HG03460 (cell line): ENCODE results near the gene UNC5CL.

Experiments
- ATAC-seq: cut with Tn5 transposase; IDR thresholded peaks from one replicate; pipeline ENCODE4 v1.9.1; 2021; ENCODE audit not compliant: unreplicated experiment

The UNC5CL gene

GRCh38 chr6:41063884-41064285 lies 24.9 kb upstream of the UNC5CL start:
- ATAC-seq = no peak

- ATAC-seq = no peak
Measured at GRCh38 chr6:41062056-41062455, 23.0 kb upstream of the UNC5CL start.

- no peak for ATAC-seq
Measured at GRCh38 chr6:41061196-41061726, 22.2 kb upstream of the UNC5CL start.

- no peak for ATAC-seq
Measured at GRCh38 chr6:41059556-41059955, 20.5 kb upstream of the UNC5CL start.

GRCh38 chr6:41058783-41059181 lies 19.8 kb upstream of the UNC5CL start:
- ATAC-seq = no peak

GRCh38 chr6:41056768-41057490 lies 17.9 kb upstream of the UNC5CL start:
- ATAC-seq = no peak

- no peak for ATAC-seq
Measured at GRCh38 chr6:41055149-41055548, 16.1 kb upstream of the UNC5CL start.

GRCh38 chr6:41054511-41054910 lies 15.5 kb upstream of the UNC5CL start:
- ATAC-seq = no peak

GRCh38 chr6:41053041-41053440 lies 14.0 kb upstream of the UNC5CL start, which contains the start of gene APOBEC2:
Gene APOBEC2 (plus strand): TSS chr6:41053202. CDS start chr6:41053348, 146 bp downstream.
- no peak for ATAC-seq

GRCh38 chr6:41051873-41052272 lies 12.9 kb upstream of the UNC5CL start:
- no peak for ATAC-seq

GRCh38 chr6:41050536-41050935 lies 11.5 kb upstream of the UNC5CL start:
- no peak for ATAC-seq

- ATAC-seq = no peak
Measured at GRCh38 chr6:41049955-41050354, 10.9 kb upstream of the UNC5CL start.

- no peak for ATAC-seq
Measured at GRCh38 chr6:41049521-41049920, 10.5 kb upstream of the UNC5CL start.

- ATAC-seq = no peak
Measured at GRCh38 chr6:41047745-41048732, 9.0 kb upstream of the UNC5CL start.

GRCh38 chr6:41047306-41047705 lies 8.3 kb upstream of the UNC5CL start:
- no peak for ATAC-seq

- no peak for ATAC-seq
Measured at GRCh38 chr6:41046084-41046483, 7.1 kb upstream of the UNC5CL start.

GRCh38 chr6:41045664-41046063 lies 6.6 kb upstream of the UNC5CL start:
- no peak for ATAC-seq

GRCh38 chr6:41043151-41043550 lies 4.1 kb upstream of the UNC5CL start:
- ATAC-seq = no peak

- no peak for ATAC-seq
Measured at GRCh38 chr6:41042226-41043055, 3.4 kb upstream of the UNC5CL start, which contains the start of gene TSPO2. Gene TSPO2 (plus strand): TSS chr6:41042467. CDS start chr6:41042986, 519 bp downstream.

- ATAC-seq = no peak
Measured at GRCh38 chr6:41040940-41041536, 2.0 kb upstream of the UNC5CL start.
